Esophagus mucosa (tissue), 1 donor: Measurements from ENCODE around the gene GPR176. TPM values are rescaled to one million over a fixed set of nuclear protein-coding genes. Genes with fewer than 3 reads are reported as not detected.

ENCODE experiments used
- ATAC-seq: fragments of 200-7000 bp; cut with Tn5 transposase; one replicate; pipeline ENCODE4 v1.9.1; 2020
- total RNA-seq: library from RNA; stranded (reverse); gene quantifications from one replicate; pipeline ENCODE4 v1.2.4, GENCODE V29; 2023
- donor health status: DM: yes; HTN: yes; CAD: no.

Gene GPR176
- total RNA-seq, 1 donor from 2014 or later: 0.40 TPM

DNA sequence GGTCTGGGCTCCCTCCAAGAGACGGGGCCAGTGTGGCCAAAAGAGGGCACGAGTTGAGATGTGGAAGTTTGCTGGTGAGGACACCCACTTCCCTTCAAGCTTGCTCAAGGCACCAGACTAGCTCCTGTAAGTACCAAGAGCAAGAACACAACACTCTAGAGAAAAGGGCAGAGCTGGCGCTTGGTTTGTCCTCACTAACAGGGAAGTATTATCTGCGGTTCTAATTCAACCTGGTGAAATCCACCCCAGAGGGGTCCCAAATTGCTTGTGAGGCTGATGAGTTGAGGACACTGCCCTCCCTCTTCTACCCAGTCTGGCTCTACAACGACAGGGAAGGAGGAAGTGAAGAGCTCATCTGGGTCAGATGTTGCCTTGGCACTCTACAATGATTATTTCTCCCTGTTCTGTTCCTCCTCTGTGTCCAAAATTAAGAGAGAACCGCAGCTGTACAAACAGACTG, 120.5 kb downstream of the GPR176 start:
- no peak for ATAC-seq

DNA sequence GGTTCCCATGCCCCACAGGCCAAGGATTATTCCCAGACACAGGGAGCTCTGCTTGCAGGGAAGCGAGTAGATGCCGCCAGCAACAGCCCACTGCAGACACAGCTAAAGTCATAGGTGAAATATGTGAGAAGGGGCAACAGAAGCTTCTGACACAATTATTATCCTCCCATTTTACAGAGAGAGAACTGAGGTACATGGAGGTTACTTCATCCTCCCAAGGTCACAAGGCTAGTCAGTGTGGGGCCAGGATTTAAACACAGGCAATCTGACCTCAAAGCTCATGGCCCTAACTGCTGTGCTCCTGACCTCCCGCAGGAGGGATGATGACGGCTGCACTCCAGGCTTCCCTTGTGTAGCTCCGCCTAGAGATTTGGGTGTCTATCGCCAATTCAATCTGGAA, 121.7 kb downstream of the GPR176 start:
- ATAC-seq: no peak

DNA sequence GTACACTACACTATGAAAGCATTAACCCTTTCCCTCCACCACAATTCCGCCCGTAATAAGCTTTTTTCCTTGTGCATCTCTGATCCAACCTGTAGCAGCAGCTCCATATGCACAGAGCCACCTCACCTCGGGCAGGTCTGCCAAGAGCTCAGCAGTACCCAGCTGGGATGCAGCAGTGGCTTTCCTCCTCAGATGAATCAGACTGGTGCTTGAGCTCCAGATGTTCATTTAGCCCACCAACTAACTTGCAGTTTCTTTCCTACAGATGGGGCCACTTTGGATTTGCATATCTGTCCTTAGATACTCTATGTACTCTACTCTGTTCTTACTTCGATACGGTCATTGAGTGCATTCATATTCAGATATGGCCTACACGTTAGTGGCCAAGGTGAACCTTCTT, 122.7 kb downstream of the GPR176 start:
- no peak for ATAC-seq

DNA sequence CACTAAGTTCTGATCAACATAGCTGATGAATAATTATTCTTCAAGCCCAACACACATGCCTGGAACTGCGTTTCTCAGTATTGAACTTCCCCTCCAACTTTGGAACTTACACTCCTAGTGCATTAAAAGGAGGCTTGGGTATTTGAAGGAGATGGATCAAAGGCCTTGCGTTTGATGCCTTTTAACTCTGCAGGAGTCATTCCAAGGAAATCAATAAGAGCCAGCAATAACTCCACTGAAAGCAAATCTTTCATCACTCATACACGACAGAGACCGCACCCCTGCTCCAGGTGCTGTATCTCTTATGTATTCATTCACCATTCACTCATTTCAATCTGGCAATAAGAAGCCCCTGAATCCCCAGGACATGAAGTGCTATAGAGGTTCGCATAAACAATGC, 123.5 kb downstream of the GPR176 start:
- ATAC-seq: no peak

DNA sequence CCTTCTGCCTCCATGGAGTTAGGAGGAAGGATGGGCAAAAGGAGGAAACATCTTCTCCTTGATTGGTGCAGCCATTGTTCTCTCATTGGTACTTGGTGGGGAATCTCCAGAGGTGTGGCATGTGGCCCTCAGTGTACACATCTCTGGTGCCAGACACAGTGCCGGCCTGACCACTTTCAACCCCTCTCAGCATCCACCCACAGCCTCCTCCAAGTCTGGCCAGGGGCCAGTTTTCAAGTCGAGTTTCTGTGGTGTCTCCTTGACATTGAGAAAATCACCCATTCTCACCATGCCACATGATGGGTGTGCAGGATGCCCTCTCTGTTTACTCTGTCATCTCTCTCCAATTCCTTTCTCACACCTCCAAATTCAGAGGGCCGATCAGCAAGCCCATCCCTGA, 124.6 kb downstream of the GPR176 start:
- no peak for ATAC-seq

DNA sequence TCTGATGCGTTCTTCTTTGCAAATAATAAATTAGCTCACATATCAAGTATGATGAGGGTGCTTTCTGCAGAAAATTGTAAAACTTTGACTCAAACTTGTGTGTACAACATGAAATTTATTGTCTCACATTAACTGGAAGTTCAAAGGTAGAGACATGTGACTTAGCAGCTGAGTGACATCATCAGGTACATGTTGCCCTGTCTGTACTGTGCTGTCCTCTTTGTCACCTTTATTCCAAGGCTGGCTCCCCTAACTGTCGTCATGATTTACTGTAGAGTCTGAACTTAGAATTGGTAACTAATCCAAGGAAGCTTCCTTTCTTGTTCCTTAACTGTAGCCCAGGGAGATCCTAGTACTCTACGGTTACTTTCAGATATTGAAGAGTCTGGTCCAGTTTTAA, 125.1 kb downstream of the GPR176 start:
- no peak for ATAC-seq

DNA sequence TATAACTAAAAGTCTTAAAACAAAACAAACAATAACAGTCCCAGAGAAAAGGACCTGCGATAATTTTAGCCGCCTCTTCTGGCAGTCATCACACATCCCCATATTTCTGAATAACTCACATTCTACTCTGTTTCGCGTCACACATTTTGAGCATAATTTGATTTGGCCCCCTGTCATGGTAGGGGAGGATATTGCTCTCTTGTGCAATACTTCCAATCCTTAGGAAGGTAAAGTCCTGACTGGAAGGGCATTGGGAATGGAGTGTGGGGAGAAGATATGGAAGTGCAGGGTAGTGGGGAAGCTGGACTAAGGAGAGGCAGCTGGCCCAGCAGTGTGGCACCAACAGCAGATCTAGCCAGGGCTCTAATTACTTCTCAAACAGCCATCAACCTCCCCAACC, 126.1 kb downstream of the GPR176 start:
- no peak for ATAC-seq

DNA sequence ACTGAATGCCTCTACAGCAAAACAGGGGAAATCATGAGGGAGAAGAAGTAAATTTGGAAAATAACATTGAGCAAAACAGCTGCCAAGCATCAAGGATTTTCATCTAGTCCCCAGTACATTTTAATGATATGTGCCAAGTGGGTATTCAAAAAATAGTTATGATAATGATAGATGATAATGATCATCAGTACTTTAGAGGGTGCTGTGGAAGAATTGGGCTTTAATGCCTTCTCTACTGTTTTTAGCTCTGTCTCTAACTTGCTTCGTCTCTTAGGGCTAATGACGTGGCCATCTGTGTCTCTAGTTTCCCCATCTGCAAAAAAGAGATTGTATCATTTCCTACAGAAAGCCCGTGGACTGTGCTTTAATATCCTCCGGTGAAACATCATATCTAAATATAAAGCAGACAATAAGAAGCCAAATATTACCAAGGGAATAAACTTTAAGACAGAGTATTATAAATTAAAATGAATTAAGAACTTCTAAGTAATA, 127.2 kb downstream of the GPR176 start:
- ATAC-seq: no peak

DNA sequence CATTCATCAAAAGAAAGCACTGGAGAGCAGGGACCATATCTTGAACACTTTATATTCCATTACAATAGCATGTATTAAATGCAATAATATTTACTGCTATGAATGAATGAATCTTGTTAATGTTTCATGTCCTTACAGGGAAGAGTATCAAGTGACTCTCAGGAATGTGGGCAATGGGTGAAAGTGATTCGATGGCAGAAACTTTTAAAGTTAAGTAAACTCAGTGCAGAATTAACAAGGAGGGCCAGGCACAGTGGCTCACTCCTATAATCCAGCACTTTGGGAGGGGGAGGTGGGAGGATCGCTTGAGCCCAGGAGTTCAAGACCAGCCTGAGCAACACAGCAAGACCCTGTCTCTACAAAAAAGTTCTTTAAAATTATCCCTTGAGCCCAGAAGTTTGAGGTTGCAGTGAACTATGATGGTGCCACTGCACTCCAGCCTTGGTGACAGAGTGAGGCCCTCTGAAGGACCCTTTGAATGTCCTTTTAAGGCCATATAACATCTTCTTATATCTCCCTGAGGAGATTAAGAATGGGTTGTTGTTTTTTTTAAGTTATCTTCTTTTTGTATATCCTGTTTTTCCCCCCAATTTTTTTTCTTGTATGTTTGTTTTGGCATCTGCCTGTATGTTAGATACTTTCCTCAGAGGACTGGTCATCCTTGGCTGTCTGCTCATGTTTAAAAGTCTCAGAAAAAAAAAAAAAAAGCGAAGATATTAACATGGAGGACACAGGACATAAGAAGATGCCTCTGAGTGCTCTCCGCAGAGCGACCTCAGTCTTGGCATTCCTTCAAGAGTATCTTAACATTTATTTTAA, 127.8 kb downstream of the GPR176 start:
- ATAC-seq: no peak

DNA sequence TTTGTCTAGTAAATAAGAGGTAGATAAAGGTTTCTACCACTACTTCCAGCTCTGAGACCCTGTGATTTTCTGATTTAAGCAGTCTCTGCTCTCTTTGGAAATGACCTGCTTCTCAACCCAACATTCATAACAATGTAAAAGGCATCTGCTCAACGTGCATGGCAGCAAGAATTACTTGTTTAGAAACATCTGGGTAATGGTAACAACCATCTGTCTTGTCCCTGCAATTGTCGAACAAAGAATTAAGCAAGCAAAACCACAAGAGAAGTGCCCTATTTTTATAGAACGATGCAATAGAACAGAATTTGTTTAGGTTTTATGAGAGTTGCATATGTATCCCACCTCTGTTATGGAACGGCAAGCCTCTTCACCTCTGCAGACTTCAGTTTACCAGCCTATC, 130.3 kb downstream of the GPR176 start:
- no peak for ATAC-seq

DNA sequence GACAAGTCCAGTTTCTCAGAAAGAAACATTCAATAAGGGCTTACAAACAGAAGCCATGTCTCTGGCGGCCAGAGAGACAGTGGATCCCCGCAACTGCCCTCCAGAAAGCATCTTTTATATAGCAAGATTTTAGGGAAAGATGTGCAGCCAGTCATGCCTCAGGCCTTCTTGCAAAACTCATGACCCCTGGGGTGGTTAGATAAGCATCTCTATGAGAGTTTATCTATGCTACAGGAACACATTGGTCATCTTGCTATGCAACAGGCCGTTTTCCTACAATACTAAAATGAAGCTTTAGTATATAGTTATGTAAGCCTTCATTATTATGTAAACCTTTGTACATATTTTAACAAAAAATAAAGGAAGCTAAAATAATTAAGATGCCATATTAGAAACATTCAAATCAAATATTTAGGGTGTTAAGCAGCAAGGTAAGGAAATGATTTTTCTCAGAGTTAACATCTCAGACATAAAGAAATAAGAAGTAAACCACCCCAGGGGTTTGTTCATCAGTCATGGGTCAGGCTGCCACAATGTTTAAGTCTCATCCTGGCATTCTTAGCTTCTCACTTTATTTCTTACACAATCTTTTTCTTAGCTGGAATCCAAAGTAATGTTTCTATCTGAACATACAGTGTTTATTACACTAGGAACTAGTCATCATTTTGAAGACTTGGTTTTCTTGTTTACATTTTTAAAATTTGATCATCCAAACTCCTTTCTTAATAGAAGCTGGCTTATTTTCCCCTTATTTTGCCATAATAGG, 131.1 kb downstream of the GPR176 start:
- ATAC-seq: no peak

DNA sequence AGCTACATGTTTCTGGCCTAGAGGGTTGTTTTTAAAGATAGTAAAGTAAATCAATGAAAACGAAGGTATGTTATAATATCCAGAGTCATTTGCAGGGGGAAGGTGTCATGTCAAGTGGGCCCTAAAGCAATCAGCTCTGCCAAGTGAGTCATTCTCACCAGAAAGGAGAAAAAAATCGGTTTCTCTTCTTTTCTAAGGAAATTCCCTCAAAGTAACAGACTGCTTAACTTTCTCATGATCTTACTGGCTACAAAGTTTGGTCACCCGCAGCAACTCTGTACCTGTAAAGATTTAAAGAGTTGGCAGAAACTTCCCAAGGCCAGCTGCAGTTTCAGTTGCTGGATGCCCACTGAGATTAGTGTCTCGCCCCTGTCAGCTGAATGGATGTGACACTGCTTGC, 132.0 kb downstream of the GPR176 start:
- no peak for ATAC-seq

DNA sequence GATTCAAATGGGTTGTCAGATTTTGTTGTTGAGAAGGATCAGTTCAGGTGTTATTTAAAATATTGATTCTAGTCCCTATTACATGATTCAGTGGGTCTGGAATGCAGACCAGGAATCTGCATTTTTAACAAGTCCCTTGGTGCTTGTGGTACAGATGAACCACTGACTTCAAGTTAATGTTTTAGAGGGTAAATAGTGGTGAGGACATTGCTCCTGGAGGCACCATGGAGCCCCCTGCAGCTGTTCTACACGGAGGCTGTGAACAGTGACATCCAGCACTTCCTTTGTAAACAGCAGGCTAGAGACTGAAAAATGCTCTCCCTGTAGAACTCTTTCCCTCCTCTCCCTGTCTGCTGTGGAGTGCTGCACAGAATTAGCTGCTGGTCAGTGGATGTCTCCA, 132.6 kb downstream of the GPR176 start:
- no peak for ATAC-seq

DNA sequence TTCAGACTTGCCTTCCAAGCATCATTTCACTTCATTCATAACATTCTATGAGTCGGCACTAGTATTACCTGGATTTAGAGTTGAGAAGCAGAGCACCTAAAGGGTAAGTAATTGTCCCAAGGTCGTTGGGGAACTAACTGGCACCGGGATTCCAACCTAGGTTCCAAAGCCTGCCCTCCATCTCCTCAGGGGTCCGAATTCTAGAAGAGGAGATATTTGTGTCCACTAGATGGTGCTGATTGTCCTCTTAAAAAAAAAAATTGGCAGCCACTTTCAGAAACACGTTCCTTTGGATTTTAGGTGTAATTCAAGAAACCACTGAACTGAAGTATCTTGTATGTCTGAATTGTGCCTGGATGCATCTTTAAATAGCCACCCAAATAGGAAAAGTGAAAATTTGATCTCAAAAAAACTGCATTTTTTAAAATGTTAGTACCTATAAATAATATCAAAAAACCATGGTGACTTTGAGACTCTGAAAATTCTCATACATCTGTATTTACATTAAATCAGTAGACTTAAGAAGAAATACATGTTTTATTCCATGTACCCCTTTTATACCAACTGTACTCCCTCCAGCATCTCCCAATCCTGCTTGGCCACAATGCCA, 133.5 kb downstream of the GPR176 start:
- ATAC-seq: no peak

DNA sequence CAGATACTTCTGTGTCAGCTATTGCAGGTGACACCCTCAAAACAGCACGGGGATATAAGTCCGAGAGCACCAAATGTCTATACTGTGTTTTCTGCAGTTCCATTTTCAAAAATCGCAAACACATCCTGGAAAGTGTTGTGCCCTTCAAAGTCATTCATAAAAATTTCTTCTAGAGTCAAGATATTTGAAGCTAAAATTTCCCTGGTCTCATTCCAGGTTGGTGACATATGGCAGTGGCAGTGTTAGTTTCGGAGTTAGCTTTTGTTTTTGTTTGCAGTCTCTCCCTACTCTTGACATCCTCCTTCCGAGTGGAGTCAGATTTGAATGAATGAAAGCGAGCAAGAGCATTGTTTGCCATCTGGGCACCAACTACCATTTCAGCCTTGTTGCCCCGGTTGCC, 134.2 kb downstream of the GPR176 start:
- no peak for ATAC-seq

DNA sequence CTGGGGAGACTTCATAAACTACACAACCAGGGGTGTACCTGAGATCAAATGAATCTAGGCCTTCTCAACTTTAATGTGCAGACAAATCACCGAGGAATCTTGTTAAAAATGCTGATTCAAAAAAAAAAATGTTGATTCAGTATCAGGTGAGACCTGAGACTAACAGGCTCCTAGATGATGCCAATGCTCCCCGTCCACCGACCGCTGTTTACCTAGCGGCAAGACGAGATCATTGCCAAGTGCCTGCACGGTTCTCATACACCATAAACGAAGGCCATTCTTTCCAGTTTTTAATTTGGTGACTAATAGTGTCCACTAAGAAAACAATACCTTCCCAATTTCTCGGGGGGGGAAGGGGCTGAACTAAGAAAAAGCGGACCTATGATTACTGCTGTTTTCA, 134.9 kb downstream of the GPR176 start:
- ATAC-seq: no peak

DNA sequence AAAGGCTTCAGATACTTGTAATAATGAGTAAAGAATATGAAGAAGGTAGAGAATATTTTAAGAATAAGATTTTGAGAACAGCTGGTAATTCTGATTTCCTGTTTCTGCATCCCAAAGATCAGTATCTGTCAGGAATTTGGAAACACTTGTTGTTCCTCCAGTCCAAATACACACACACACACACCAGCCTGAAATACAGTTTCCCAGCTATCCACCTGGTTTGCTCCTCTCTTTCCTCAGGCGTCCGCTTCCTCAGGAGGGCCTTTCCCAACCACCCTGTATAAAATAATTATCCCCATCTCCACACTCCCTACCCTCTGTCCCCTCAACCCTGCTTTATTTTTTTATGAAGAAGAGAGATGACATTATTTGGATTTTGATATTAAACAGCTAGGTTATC, 135.4 kb downstream of the GPR176 start:
- no peak for ATAC-seq

DNA sequence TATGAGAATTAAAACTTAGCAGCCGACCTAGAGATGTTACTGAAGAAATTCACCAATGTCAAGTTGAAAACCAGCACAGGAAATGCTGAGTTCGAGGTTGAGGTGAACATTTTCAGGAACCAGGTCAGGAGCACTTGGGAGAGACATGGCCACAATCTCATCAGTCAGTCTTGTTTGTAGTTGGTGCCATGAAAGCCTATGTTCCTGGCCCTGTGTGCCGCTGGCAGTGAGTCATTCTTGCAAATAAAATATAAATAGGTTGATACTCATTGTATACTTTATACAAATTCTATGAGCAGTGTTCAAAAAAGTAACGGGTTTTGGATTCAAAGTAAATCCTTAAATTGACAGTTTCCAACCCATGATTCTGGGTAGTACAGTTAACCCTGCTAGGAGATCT, 135.9 kb downstream of the GPR176 start:
- no peak for ATAC-seq

DNA sequence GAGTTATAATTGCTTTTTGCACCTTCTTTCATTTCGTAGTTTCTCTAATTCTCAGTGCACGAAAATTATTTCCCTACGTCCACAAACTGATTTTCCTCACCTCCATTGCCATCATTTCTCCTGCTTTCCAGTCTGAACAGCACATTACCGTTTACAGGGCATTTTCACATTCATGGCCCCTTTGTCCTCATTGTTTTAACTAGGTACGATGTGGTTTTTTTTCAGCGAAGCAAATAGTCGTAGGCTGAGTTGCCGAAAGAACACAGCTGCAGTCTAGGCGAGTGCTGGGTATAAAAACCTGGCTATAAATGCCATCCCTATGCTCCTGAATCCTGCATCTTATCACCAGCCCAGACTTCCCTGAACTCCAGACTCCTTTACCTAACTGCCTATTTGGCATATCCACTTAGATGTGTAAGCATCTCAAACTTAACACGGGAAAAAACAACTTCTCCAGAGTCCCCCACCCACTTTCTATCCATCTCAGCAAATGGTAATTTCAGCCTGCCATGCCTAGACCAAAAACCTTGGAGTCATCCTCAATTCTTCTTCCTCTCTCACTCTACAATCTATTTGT, 136.7 kb downstream of the GPR176 start:
- ATAC-seq: no peak

DNA sequence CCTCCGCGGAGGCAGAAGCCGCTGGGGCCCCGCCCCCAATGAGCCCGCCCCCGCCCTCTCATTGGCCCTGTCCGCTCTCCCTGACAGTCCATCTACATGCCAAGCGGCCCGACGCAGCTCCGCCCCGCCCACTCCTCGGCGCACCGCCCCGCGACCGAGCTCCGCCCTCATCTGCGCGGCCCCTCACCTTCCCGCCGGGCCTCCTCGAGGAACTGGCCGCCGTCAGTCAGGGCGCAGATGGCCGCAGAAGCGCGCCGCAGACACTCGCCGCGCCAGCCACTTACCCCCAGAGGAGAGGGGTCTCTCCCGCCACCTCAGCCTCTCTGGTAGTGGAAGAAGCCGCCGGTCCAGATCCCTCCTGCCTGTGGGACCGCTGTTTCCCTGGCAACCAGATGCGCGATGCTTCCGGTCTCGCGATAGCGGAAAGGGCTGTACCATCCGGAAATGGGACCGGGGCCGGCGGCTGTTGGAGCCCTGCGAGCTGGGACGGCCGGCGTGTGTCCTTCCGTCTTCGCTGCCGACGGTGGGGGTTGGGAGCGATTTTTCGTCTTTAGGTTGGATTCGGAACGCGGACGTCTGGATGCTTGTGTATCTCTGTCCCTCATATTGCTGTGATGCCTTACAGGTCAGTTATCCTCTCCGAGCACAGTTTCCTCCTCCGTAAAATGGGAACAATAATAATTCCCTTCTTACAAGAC, 137.5 kb downstream of the GPR176 start, which contains the start of gene FSIP1:
Gene FSIP1 (minus strand): TSS at position 401 of the 698 bp plus-strand sequence. CDS start 6,317 bp downstream, outside the sequence.
- peak; percentile 99 for ATAC-seq

DNA sequence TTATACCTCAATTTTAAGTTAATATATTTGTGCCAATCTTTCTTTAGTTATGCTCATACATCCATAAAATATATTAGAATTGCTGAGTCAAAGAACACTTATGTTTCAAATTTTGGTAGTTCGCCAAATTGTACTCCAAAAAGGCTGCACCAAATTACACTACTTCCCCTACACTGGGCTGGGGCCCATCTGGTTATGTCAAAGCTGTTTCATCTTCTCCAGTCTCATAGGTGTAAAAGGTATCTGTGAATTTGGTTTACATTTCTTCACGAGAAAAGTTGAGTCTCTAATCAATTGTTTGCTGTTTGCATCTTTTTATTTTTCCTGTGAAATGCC, 138.1 kb downstream of the GPR176 start:
- ATAC-seq: no peak
